Rectal smooth muscle tissue (tissue), 1 donor: Measurements from ENCODE around the gene CHCHD6.

Experiments used
- H3K27ac ChIP-seq: one replicate; pipeline ENCODE4 v1.7.0; 2013; ENCODE audit warnings: low read depth, low read length, inconsistent platforms
- H3K27me3 ChIP-seq: one replicate; pipeline ENCODE4 v1.7.0; 2013; ENCODE audit warnings: low read length; ENCODE audit not compliant: control insufficient read depth, insufficient read depth
- H3K36me3 ChIP-seq: one replicate; pipeline ENCODE4 v1.7.0; 2013; ENCODE audit warnings: low read length; ENCODE audit not compliant: control insufficient read depth, insufficient read depth
- H3K4me1 ChIP-seq: one replicate; pipeline ENCODE4 v1.7.0; 2013; ENCODE audit warnings: low read length; ENCODE audit not compliant: control insufficient read depth, insufficient read depth
- H3K4me3 ChIP-seq: one replicate; pipeline ENCODE4 v1.7.0; 2013; ENCODE audit warnings: low read length
- H3K9ac ChIP-seq: one replicate; pipeline ENCODE4 v1.7.0; 2013; ENCODE audit warnings: low read length

CHCHD6 gene

GRCh38 chr3:126677862-126678503 is 26.1 kb upstream of the CHCHD6 start:
- Histone ChIP-seq H3K9ac (no peak overlapping the region), H3K27ac (no peak overlapping the region), H3K4me3 (no peak overlapping the region), H3K27me3 (peaks cover 9% of the 10 kb centered on the region), H3K36me3 (no peaks in the 10 kb centered on the region), H3K4me1 (no peaks in the 10 kb centered on the region)

GRCh38 chr3:126678693-126679317 is 25.2 kb upstream of the CHCHD6 start:
- H3K9ac ChIP-seq: no peak overlapping the region
- H3K4me3 ChIP-seq: no peak overlapping the region

GRCh38 chr3:126679318-126679751 is 24.7 kb upstream of the CHCHD6 start:
- no peak overlapping the region for H3K27ac ChIP-seq
- no peaks in the 10 kb centered on the region for H3K4me1 ChIP-seq
- H3K4me3 ChIP-seq: no peak overlapping the region
- no peaks in the 10 kb centered on the region for H3K36me3 ChIP-seq
- no peak overlapping the region for H3K9ac ChIP-seq
- H3K27me3 ChIP-seq: peaks cover 9% of the 10 kb centered on the region

More at GRCh38 chr3:126678693-126679317, 25.2 kb upstream of the CHCHD6 start:
- Histone ChIP-seq H3K27ac (no peak overlapping the region), H3K36me3 (no peaks in the 10 kb centered on the region), H3K27me3 (peaks cover 9% of the 10 kb centered on the region), H3K4me1 (no peaks in the 10 kb centered on the region)

GRCh38 chr3:126679831-126680666 is 24.0 kb upstream of the CHCHD6 start:
- H3K9ac ChIP-seq: no peak overlapping the region

GRCh38 chr3:126680667-126681055 is 23.4 kb upstream of the CHCHD6 start:
- Histone ChIP-seq H3K36me3 (no peaks in the 10 kb centered on the region), H3K27me3 (peaks cover 9% of the 10 kb centered on the region), H3K4me1 (no peaks in the 10 kb centered on the region), H3K9ac (no peak overlapping the region), H3K27ac (no peak overlapping the region), H3K4me3 (no peak overlapping the region)

More at GRCh38 chr3:126679831-126680666, 24.0 kb upstream of the CHCHD6 start:
- no peaks in the 10 kb centered on the region for H3K36me3 ChIP-seq
- H3K27ac ChIP-seq: no peak overlapping the region
- no peak overlapping the region for H3K4me3 ChIP-seq
- H3K4me1 ChIP-seq: no peaks in the 10 kb centered on the region
- H3K27me3 ChIP-seq: peaks cover 9% of the 10 kb centered on the region

GRCh38 chr3:126682009-126682408 is 22.0 kb upstream of the CHCHD6 start:
- Histone ChIP-seq H3K4me1 (no peaks in the 10 kb centered on the region), H3K36me3 (no peaks in the 10 kb centered on the region), H3K27me3 (peaks cover 9% of the 10 kb centered on the region), H3K9ac (no peak overlapping the region), H3K27ac (no peak overlapping the region), H3K4me3 (no peak overlapping the region)

GRCh38 chr3:126683069-126683468 is 21.0 kb upstream of the CHCHD6 start:
- H3K9ac ChIP-seq: no peak overlapping the region
- no peak overlapping the region for H3K27ac ChIP-seq
- H3K27me3 ChIP-seq: peaks cover 4% of the 10 kb centered on the region
- no peaks in the 10 kb centered on the region for H3K4me1 ChIP-seq
- H3K36me3 ChIP-seq: no peaks in the 10 kb centered on the region
- no peak overlapping the region for H3K4me3 ChIP-seq

GRCh38 chr3:126684218-126684751 is 19.8 kb upstream of the CHCHD6 start:
- no peak overlapping the region for H3K4me3 ChIP-seq

GRCh38 chr3:126685021-126685420 is 19.0 kb upstream of the CHCHD6 start:
- Histone ChIP-seq H3K27ac (no peak overlapping the region), H3K4me3 (no peak overlapping the region), H3K4me1 (no peaks in the 10 kb centered on the region), H3K36me3 (no peaks in the 10 kb centered on the region), H3K27me3 (no peaks in the 10 kb centered on the region), H3K9ac (no peak overlapping the region)

More at GRCh38 chr3:126684218-126684751, 19.8 kb upstream of the CHCHD6 start:
- no peaks in the 10 kb centered on the region for H3K36me3 ChIP-seq
- H3K9ac ChIP-seq: no peak overlapping the region
- H3K4me1 ChIP-seq: no peaks in the 10 kb centered on the region
- no peak overlapping the region for H3K27ac ChIP-seq
- H3K27me3 ChIP-seq: no peaks in the 10 kb centered on the region

- no peaks in the 10 kb centered on the region for H3K4me1 ChIP-seq
- H3K4me3 ChIP-seq: no peak overlapping the region
- H3K36me3 ChIP-seq: no peaks in the 10 kb centered on the region
- no peaks in the 10 kb centered on the region for H3K27me3 ChIP-seq
- no peak overlapping the region for H3K27ac ChIP-seq
- H3K9ac ChIP-seq: no peak overlapping the region
These were observed 18.5 kb upstream of the CHCHD6 start for GRCh38 chr3:126685493-126685892.

- H3K36me3 ChIP-seq: no peaks in the 10 kb centered on the region
- no peak overlapping the region for H3K9ac ChIP-seq
- H3K27me3 ChIP-seq: no peaks in the 10 kb centered on the region
- no peak overlapping the region for H3K4me3 ChIP-seq
- no peaks in the 10 kb centered on the region for H3K4me1 ChIP-seq
- no peak overlapping the region for H3K27ac ChIP-seq
These were observed 12.3 kb upstream of the CHCHD6 start for GRCh38 chr3:126691765-126692164.

- no peak overlapping the region for H3K27ac ChIP-seq
- no peaks in the 10 kb centered on the region for H3K4me1 ChIP-seq
- no peaks in the 10 kb centered on the region for H3K36me3 ChIP-seq
These were observed 11.2 kb upstream of the CHCHD6 start for GRCh38 chr3:126692858-126693257.

More at GRCh38 chr3:126692858-126693257, 11.2 kb upstream of the CHCHD6 start:
- Histone ChIP-seq H3K4me3 (no peak overlapping the region), H3K9ac (no peak overlapping the region), H3K27me3 (no peaks in the 10 kb centered on the region)
